Midbrain (tissue), 1 donor: ENCODE measurements around the gene SLC2A13.
A peak's percentile ranks its signal among the peaks of the same experiment; 100 is the strongest.
"Not testable (repeated sequence)": the region's sequence is repeated elsewhere in the genome, so short reads cannot be mapped to it uniquely, and the experiment has no call there.

Experiments used
- DNase-seq: peaks from one replicate; lab custom pipeline; 2025; lab: John Stamatoyannopoulos, UW

Gene SLC2A13

GRCh38 chr12:39807043-39807442 is 298.8 kb downstream of the SLC2A13 start:
- DNase-seq: no peak

GRCh38 chr12:39805651-39806050 is 300.2 kb downstream of the SLC2A13 start:
- no peak for DNase-seq

- no peak for DNase-seq
Measured at GRCh38 chr12:39804898-39805297, 301.0 kb downstream of the SLC2A13 start.

- DNase-seq: no peak
Measured at GRCh38 chr12:39804479-39804878, 301.4 kb downstream of the SLC2A13 start.

- DNase-seq: no peak
Measured at GRCh38 chr12:39803151-39803550, 302.7 kb downstream of the SLC2A13 start.

- no peak for DNase-seq
Measured at GRCh38 chr12:39798977-39799376, 306.9 kb downstream of the SLC2A13 start.

GRCh38 chr12:39798429-39798828 is 307.5 kb downstream of the SLC2A13 start:
- no peak for DNase-seq

GRCh38 chr12:39795481-39795880 is 310.4 kb downstream of the SLC2A13 start:
- DNase-seq: no peak

GRCh38 chr12:39792938-39793337 is 312.9 kb downstream of the SLC2A13 start:
- DNase-seq: no peak

GRCh38 chr12:39788239-39788638 is 317.6 kb downstream of the SLC2A13 start:
- DNase-seq: no peak

GRCh38 chr12:39785814-39786213 is 320.1 kb downstream of the SLC2A13 start:
- not testable (repeated sequence) for DNase-seq

- no peak for DNase-seq
Measured at GRCh38 chr12:39782026-39782545, 323.8 kb downstream of the SLC2A13 start.

GRCh38 chr12:39780913-39781446 is 324.9 kb downstream of the SLC2A13 start:
- no peak for DNase-seq

GRCh38 chr12:39780411-39780912 is 325.4 kb downstream of the SLC2A13 start:
- DNase-seq: no peak

- DNase-seq: no peak
Measured at GRCh38 chr12:39779768-39780340, 326.0 kb downstream of the SLC2A13 start.

- no peak for DNase-seq
Measured at GRCh38 chr12:39777465-39777864, 328.4 kb downstream of the SLC2A13 start.

GRCh38 chr12:39773266-39773665 is 332.6 kb downstream of the SLC2A13 start:
- DNase-seq: no peak

GRCh38 chr12:39772821-39773259 is 333.0 kb downstream of the SLC2A13 start:
- no peak for DNase-seq

GRCh38 chr12:39771456-39771855 is 334.4 kb downstream of the SLC2A13 start:
- DNase-seq: no peak

GRCh38 chr12:39764944-39765560 is 340.8 kb downstream of the SLC2A13 start:
- DNase-seq: peak; percentile 37

GRCh38 chr12:39763890-39764169 is 342.1 kb downstream of the SLC2A13 start:
- no peak for DNase-seq

- DNase-seq: no peak
Measured at GRCh38 chr12:39763071-39763889, 342.6 kb downstream of the SLC2A13 start.

GRCh38 chr12:39755478-39755877 is 350.4 kb downstream of the SLC2A13 start:
- DNase-seq: no peak
